ENCODE data around the gene KCND3. TPM values are rescaled to one million over a fixed set of nuclear protein-coding genes. Genes with fewer than 3 reads are reported as not detected.

Gene KCND3
- total and polyA plus RNA-seq, 2 experiments from 2014 or later: 0.16 to 0.33 TPM

- H3K9me3 ChIP-seq (ENCODE audit: low read depth): no peaks in the 10 kb centered on the region
- no peak overlapping the region for H3K27ac ChIP-seq
- H3K4me3 ChIP-seq: no peak overlapping the region
- no peaks in the 10 kb centered on the region for H3K4me1 ChIP-seq (ENCODE audit: low read depth)
- no peaks in the 10 kb centered on the region for H3K36me3 ChIP-seq
- H3K27me3 ChIP-seq: peaks cover 27% of the 10 kb centered on the region
- no peak for DNase-seq (ENCODE audit: low read depth in 1 of 2, low spot score in 1 of 2)
- no peak for TF ChIP-seq CTCF (IDR thresholded peaks at IDR 0.05; ENCODE audit: low read depth, low read length)
Observed at GRCh38 chr1:111878091-111878490, 111.4 kb downstream of the KCND3 start.

- H3K4me3 ChIP-seq: no peak overlapping the region
- no peak for TF ChIP-seq CTCF (IDR thresholded peaks at IDR 0.05; ENCODE audit: low read depth, low read length)
- DNase-seq (ENCODE audit: low read depth in 1 of 2, low spot score in 1 of 2): no peak
- no peak overlapping the region for H3K27ac ChIP-seq
- no peaks in the 10 kb centered on the region for H3K9me3 ChIP-seq (ENCODE audit: low read depth)
- peaks cover 36% of the 10 kb centered on the region for H3K27me3 ChIP-seq
- H3K4me1 ChIP-seq (ENCODE audit: low read depth): no peaks in the 10 kb centered on the region
- H3K36me3 ChIP-seq: no peaks in the 10 kb centered on the region
Observed at GRCh38 chr1:111876631-111877030, 112.8 kb downstream of the KCND3 start.

GRCh38 chr1:111875640-111876039 lies 113.8 kb downstream of the KCND3 start:
- H3K4me1 ChIP-seq (ENCODE audit: low read depth): no peaks in the 10 kb centered on the region
- no peak for DNase-seq (ENCODE audit: low read depth in 1 of 2, low spot score in 1 of 2)
- no peak overlapping the region for H3K4me3 ChIP-seq
- no peaks in the 10 kb centered on the region for H3K36me3 ChIP-seq
- peaks cover 40% of the 10 kb centered on the region for H3K27me3 ChIP-seq
- H3K27ac ChIP-seq: no peak overlapping the region
- TF ChIP-seq CTCF (IDR thresholded peaks at IDR 0.05; ENCODE audit: low read depth, low read length): no peak
- H3K9me3 ChIP-seq (ENCODE audit: low read depth): no peaks in the 10 kb centered on the region

- DNase-seq (ENCODE audit: low read depth in 1 of 2, low spot score in 1 of 2): no peak
Observed at GRCh38 chr1:111873460-111874030, 115.9 kb downstream of the KCND3 start.

GRCh38 chr1:111870181-111870580 lies 119.3 kb downstream of the KCND3 start:
- Histone ChIP-seq H3K4me3 (no peak overlapping the region), H3K27ac (no peak overlapping the region), H3K9me3 (ENCODE audit: low read depth) (no peaks in the 10 kb centered on the region), H3K36me3 (no peaks in the 10 kb centered on the region), H3K27me3 (peaks cover 54% of the 10 kb centered on the region), H3K4me1 (ENCODE audit: low read depth) (no peaks in the 10 kb centered on the region)
- DNase-seq (ENCODE audit: low read depth in 1 of 2, low spot score in 1 of 2): no peak
- no peak for TF ChIP-seq CTCF (IDR thresholded peaks at IDR 0.05; ENCODE audit: low read depth, low read length)

More at GRCh38 chr1:111873460-111874030, 115.9 kb downstream of the KCND3 start:
- Histone ChIP-seq H3K4me1 (ENCODE audit: low read depth) (no peaks in the 10 kb centered on the region), H3K27me3 (peaks cover 56% of the 10 kb centered on the region), H3K36me3 (no peaks in the 10 kb centered on the region), H3K9me3 (ENCODE audit: low read depth) (no peaks in the 10 kb centered on the region), H3K27ac (no peak overlapping the region), H3K4me3 (no peak overlapping the region)
- no peak for TF ChIP-seq CTCF (IDR thresholded peaks at IDR 0.05; ENCODE audit: low read depth, low read length)

Data from cardiac muscle cell (in vitro differentiated cells and primary cell).